ENCODE measurements around the gene RNF215.

Gene RNF215

GRCh38 chr22:30386960-30387827 is at the start of gene RNF215:
TSS of gene RNF215 (minus strand) at chr22:30387411. CDS start at chr22:30387313, 98 bp downstream.
- peak; percentile 68 for DNase-seq

GRCh38 chr22:30436196-30436595 is 49.0 kb upstream of the RNF215 start:
- no peak for DNase-seq

GRCh38 chr22:30435674-30436126 is 48.5 kb upstream of the RNF215 start:
- DNase-seq = no peak

GRCh38 chr22:30434843-30435242 is 47.6 kb upstream of the RNF215 start:
- DNase-seq = no peak

- DNase-seq = no peak
Measured at GRCh38 chr22:30433773-30434172, 46.6 kb upstream of the RNF215 start.

- no peak for DNase-seq
Measured at GRCh38 chr22:30433227-30433626, 46.0 kb upstream of the RNF215 start.

- DNase-seq = no peak
Measured at GRCh38 chr22:30432520-30432919, 45.3 kb upstream of the RNF215 start.

- no peak for DNase-seq
Measured at GRCh38 chr22:30432096-30432495, 44.9 kb upstream of the RNF215 start.

GRCh38 chr22:30430933-30431332 is 43.7 kb upstream of the RNF215 start:
- no peak for DNase-seq

GRCh38 chr22:30429887-30430286 is 42.7 kb upstream of the RNF215 start:
- DNase-seq = no peak

- DNase-seq = no peak
Measured at GRCh38 chr22:30427871-30428270, 40.7 kb upstream of the RNF215 start.

- peak; percentile 79 for DNase-seq
Measured at GRCh38 chr22:30426388-30427353, 39.5 kb upstream of the RNF215 start.

GRCh38 chr22:30425616-30426387 is 38.6 kb upstream of the RNF215 start, which contains the start of gene MTFP1:
TSS of gene MTFP1 (plus strand) at chr22:30425768. CDS start at chr22:30425880, 112 bp downstream.
- peak; percentile 75 for DNase-seq

- DNase-seq = no peak
Measured at GRCh38 chr22:30425327-30425615, 38.1 kb upstream of the RNF215 start.

GRCh38 chr22:30424534-30425326 is 37.5 kb upstream of the RNF215 start:
- peak; percentile 53 for DNase-seq

- peak; percentile 97 for DNase-seq
Measured at GRCh38 chr22:30423959-30424533, 36.8 kb upstream of the RNF215 start.

GRCh38 chr22:30423301-30423958 is 36.2 kb upstream of the RNF215 start:
- peak; percentile 83 for DNase-seq

- DNase-seq = peak; percentile 59
Measured at GRCh38 chr22:30422481-30423300, 35.5 kb upstream of the RNF215 start.

GRCh38 chr22:30421695-30422480 is 34.7 kb upstream of the RNF215 start:
- no peak for DNase-seq
